Stromal cell of bone marrow (primary cell): Measurements from ENCODE around the gene BDH1.
"Not testable (repeated sequence)": the region's sequence is repeated elsewhere in the genome, so short reads cannot be mapped to it uniquely, and the experiment has no call there.

Source experiments
- DNase-seq: peaks from one replicate; pipeline ENCODE4 v3.0.0-alpha.2; 2012; ENCODE audit warnings: low read depth

Gene BDH1

DNA sequence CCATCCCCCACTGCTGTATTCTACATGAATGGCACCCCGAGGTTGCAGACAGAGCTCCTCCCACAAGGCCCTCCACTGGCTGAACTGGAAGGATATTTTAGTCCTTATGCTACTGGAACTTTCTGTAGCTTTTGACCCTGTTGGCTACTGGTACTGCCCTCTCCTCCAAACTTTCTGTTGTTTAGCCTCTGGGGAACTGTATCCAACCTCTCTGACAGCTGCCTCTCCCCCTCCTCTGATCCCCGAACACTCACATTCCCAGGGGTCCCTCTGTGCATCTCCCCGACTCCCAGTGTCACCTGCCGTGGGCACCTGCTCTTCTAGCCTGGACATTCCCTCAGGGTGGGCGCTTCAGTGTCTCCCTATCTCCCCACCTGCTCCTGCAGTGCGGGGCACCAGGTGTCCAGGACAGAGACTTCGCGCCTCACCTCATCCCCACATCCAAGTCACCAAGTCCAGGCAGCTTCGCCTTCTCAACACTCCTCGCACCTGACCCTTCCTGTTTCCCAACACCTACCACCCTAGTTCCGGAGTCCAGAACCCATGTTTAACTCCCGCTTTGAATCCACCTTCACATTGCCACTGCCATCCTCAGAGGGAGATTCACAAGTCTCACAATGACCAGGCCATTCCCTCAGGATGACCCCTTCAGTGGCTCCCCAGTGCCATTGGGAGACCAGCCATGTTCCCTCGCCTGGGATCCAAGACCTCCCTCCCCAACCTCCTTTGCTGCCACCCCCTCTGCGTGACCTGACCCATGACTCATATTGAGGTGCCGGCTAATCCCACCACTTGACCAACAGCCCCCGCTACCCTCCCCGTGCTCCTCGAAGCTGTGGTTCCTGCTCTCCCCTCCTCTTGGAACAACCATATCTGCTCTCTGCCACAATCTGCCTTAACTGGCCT, 34.2 kb downstream of the BDH1 start:
- no peak for DNase-seq

- no peak for DNase-seq
Observed at GRCh38 chr3:197520311-197521276, 35.2 kb downstream of the BDH1 start.

GRCh38 chr3:197519801-197520211, 36.0 kb downstream of the BDH1 start:
- DNase-seq, result no peak

DNA sequence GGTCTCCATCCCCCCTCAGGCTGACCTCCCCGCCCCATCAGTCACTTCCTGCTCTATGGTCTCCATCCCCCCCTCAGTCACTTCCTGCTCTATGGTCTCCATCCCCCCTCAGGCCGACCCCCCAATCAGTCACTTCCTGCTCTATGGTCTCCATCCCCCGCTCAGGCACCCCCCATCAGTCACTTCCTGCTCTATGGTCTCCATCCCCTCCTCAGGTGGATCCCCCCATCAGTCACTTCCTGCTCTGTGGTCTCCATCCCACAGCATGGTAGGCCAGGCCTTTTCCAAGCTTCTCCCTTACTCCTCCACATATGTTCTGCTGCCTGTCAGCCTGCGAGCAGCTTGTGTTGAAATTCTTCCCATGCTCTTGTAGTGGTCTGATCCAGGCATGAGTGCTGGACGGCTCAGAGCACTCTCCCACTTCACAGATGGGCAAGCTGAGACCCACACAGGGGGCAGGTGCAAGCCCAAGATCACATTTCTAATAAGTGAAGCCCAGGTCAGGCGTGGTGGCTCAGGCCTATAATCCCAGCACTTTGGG, 36.8 kb downstream of the BDH1 start:
- no peak for DNase-seq

- not testable (repeated sequence) for DNase-seq
Observed at GRCh38 chr3:197517922-197518683, 37.7 kb downstream of the BDH1 start.

- DNase-seq, result not testable (repeated sequence)
Observed at GRCh38 chr3:197516890-197517606, 38.7 kb downstream of the BDH1 start.

DNA sequence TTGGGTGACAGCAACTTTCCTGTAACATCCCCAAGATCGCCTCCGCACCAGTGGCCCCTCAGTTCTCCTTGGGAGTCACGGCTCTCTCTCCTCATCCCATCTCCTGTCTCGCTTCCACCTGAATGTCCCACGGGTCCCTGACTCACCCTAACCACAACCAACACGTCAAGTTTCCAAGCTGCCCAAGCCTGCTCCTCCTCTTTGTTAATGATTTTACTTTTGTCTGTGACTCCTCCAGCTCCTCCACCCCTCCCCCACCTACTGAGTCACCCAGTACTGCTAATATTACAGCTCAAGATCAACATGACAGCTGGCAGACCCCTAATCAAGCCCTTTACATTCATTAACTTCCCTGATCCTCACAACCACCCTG, 39.3 kb downstream of the BDH1 start:
- peak; percentile 81 for DNase-seq

GRCh38 chr3:197514786-197515355, 40.9 kb downstream of the BDH1 start:
- no peak for DNase-seq

DNA sequence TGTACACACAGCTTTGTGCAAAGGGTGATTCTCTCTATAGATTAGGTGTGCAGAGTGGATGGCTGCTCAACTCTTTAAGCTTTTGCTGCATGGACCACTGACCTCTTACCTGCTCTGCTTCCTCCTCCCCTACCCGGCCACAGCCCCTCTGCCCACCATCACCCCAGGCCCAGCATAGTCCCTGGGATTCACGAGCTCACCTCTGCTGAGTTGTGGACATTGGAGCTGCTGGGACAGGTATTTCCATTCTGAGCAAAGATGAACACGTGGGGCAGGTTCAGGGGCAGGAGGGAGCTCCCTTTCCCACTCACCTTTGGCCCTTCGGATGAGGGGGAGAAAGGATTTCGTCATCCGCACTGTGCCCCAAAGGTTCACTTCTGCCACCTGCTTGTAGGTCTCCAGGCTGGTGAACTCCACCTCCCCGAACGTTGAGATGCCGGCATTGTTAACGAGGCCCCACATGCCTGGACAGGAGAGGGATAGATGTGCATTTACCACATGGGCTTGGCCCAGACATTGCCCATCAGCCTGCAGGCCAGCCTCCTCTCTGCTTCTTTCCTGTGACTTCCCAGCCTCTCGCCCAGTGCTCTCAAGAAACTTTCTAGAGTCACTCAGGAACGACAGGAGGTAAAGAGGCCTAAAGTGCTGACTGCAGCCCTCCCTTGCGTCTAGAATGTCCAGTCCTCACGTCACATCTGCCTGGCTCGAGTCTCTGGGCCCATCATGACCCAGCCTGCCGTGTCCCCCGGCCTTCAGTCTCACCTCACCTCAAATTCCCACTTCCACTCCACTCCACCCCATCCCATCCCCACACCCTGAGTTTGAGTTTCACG, 41.6 kb downstream of the BDH1 start:
- no peak for DNase-seq

GRCh38 chr3:197512691-197513571, 42.8 kb downstream of the BDH1 start:
- no peak for DNase-seq

- DNase-seq, result no peak
Observed at GRCh38 chr3:197511853-197512635, 43.7 kb downstream of the BDH1 start.

DNA sequence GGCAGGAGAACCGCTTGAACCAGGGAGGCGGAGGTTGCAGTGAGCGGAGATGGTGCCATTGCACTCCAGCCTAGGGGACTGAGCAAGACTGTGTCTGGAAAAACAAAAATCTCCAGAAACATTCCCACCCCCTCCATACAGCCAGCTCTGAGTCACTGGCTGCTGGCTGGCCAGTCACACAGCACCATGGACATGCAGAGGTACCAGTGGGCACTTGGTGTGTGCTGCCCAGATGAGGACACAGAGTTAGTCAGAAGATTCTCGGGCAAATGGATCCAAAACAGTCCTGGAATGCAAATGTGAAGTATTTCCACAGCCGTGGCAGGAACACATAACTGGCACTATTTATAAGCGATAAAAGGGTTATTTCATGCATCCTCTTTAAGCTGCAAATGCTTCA, 44.6 kb downstream of the BDH1 start:
- DNase-seq, result peak; percentile 33

GRCh38 chr3:197510642-197511018, 45.1 kb downstream of the BDH1 start:
- no peak for DNase-seq

GRCh38 chr3:197508924-197509775, 46.6 kb downstream of the BDH1 start:
- no peak for DNase-seq

- no peak for DNase-seq
Observed at GRCh38 chr3:197508461-197508860, 47.3 kb downstream of the BDH1 start.

- DNase-seq, result no peak
Observed at GRCh38 chr3:197508051-197508451, 47.7 kb downstream of the BDH1 start.

DNA sequence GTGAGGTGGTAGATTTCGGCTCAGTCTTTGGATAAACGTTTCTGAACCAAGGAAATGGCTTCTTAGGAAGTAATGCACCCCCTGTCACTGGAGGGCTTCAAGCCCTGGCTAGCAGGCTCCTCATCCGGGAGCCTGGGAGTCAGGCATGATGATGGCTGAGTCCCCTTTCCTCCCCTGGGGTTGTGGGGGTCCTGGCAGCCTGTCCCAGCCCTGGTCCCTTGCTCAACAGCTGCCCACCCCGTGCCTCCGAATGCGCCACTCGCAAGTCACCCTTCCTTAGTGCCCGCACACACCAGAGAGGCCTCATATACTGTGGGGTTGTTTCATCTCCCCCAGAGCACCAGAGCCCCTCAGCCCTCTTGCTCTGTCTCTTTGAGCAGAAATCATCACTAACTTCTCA, 48.2 kb downstream of the BDH1 start:
- no peak for DNase-seq
